ENCODE data around the gene NUDT12.
A peak's percentile ranks its signal among the peaks of the same experiment; 100 is the strongest.

Gene NUDT12

GRCh38 chr5:103539376-103540330, 22.9 kb downstream of the NUDT12 start:
- no peak for DNase-seq

DNA sequence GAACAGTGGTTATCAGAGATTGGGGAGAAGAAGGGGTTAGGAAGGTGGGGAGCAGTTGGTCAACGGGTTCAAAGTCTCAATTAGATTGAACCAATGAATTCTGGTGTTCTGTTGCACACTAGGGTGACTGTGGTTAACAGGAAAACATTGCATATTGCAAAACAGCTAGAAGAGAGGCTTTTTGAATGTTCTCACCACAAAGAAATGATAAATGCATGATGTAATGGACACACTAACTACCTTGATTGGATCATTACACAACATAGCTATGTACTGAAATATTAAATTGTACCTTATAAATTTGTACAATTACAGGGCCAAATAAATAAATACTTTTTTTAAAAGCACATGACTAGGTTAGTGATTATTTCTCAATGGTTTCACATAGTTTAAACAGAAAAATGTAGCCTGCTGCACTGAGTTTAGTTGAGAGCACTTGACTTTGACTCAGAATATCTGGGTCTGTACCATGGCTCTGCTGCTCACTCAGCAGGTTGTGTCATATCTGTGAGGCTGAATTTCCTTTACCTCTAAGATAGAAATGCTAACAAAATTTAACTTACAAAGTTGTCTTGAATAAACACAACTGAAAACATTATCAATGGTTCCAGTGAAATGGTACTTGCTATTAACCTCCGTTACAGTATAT, 30.4 kb downstream of the NUDT12 start:
- no peak for DNase-seq

GRCh38 chr5:103526164-103526915, 36.2 kb downstream of the NUDT12 start:
- peak; percentile 92 for DNase-seq

GRCh38 chr5:103525361-103525760, 37.2 kb downstream of the NUDT12 start:
- no peak for DNase-seq

DNA sequence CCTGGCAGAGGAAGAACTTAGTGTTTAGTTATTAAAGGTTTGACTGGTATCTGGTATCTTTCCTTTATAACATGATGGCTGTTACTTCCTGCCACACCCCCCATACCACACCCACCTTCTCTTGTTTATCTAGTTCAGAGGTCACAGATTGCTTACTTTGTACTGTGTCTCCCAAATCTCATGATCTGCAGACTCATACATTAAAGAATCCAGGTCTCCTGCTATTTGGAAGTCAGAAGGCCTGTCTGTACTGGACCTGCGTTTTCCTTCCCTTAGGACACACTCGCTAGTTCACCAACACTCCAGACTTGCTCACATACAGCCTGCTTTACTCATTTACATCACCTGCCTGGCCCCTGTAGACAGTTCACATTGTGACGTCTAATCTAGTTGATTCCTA, 39.3 kb downstream of the NUDT12 start:
- DNase-seq = no peak

GRCh38 chr5:103522586-103522985, 40.0 kb downstream of the NUDT12 start:
- peak; percentile 75 for DNase-seq

- DNase-seq = no peak
Measured at GRCh38 chr5:103519550-103519949, 43.0 kb downstream of the NUDT12 start.

- DNase-seq = no peak
Measured at GRCh38 chr5:103514371-103514770, 48.2 kb downstream of the NUDT12 start.

DNA sequence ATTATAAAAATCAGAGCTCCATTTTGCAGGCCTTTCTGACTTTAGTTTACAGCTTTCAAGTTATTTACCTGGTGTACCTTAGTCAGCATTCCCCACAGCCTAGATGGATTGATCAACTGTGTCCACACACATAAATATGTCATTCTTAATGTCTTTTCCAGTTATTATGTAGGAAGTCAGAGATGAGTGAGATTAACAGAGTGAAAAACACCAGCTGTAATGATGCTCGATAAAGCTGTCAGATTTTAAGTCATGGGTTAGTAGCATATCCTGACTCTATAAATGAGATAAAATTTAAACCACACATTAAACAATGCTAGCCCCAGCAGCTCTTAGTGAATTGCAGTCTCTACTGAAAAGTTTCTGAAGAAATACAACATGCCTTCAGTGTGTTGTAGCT, 48.9 kb downstream of the NUDT12 start:
- DNase-seq = no peak

DNA sequence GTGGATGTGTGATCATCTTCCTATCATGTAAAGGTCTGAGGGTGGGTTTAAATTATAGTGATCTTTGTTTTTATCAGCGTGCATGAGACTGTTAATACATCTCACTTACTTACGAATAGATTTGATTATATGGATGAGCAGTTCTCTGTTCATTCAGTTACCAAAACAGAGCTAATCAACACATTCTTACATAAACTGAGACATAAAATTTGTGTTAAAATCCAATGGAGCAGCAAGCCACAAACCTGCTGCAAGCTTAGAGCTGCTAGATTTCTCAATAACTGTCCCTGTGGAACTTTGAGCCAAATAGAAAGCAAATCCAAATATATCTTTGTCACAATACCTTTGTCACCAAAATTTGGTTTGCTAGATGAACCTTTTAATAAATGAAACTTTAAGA, 50.1 kb downstream of the NUDT12 start:
- DNase-seq = no peak

DNA sequence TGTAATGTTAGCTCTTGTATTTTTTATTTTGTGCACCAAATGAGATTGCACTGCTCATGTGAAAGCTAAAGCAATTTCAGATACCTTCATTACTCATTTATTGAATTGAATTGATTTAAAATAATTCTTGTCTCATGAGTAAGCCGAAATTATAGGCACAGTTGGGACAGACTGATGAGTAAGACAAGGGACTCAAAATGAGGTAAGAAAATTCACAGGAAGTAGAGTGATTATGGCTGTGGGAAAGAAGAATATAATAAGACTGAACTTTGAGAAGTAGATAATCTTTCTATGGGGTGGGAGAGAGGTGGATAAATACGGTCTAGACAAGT, 51.1 kb downstream of the NUDT12 start:
- peak; percentile 46 for DNase-seq

DNA sequence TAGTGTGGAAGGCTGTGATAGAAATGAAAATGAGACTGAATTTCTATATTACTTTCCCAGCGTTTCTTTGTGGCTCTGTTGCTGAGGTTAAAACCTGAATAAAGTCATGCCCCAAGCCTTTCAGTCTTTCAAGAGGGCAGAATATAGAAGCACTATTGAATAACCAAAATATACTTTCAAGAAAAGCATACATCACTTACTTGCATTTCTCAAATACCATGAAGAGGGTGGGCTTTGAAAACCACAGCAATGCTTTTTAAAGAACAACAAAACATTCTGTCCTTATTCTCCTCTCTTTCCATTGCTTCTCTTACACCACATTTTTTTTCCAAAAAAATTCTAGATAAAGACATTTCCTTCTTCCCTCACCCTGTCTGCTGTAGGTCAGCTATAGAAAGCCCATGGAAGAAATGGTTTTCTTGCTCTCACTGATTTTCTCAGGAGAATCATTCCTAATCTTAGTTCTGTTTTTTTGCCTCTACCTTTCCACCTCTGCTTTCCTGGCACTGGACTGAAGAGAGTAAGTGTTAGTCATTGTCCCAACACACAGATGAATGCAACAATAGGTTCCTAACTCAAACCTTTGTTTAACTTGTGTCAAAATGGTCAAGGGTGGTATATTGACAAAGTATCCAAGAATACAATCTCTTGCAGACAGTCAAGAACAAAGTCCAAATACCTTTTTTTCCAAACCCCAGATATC, 51.6 kb downstream of the NUDT12 start:
- peak; percentile 69 for DNase-seq

DNA sequence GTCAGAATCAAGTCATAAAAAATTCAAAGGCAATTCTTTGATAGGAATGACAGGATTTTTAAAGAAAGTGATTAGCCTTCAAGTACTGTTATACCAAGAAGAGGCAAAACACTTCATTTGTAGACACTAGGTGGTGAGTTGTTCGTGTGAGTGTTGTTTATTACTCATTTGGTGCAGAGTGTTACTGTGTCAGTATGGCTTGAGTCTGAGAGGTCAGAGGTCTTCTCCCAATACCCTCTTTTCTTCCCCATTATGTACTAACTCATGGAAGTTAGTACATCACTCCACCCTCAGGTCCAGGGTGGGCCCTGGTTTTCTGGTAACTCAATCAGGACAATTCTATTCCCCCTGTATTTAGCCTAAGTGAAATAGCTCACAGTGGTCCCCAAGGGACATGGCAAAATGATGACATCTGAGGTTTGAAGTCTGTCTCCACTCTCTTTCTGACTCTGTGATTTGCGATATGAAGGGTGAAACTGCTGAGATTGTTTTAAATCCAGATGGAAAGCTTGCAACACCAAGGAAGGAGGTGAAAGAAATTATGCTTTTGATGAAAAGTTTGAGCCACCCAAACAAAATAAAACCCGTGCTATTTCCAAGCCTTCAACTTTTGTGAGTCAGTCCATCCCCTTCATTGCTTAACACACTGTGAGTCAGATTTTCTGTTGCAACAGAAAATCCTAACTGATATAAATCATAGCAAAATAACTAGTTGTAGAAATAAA, 56.8 kb downstream of the NUDT12 start:
- DNase-seq = peak; percentile 83

- no peak for DNase-seq
Measured at GRCh38 chr5:103503066-103503465, 59.5 kb downstream of the NUDT12 start.

DNA sequence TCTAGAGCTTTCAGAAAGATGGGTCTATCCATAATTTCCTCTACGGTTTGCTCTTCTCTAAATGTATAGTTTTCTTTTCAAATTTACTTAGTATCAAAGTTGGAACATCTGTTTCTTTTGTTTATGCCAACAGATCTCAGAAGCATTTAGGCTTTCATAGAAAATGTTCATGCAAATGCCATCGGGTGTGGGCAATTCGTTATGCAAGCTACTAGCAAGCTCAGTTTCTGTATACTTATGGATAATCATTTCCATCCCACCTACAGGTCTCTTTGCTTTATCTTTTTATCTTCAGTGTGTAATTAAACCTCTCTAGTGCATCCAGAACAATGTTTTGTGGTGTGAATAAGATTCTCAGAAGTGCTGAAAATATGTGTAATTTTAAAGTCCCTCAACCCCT, 59.9 kb downstream of the NUDT12 start:
- DNase-seq = no peak

Data from fibroblast of skin of scalp (primary cell).